Activated CD8-positive, alpha-beta T cell treated with anti-CD3 and anti-CD28 coated beads, Interleukin-2, amount 10 ng/mL, durations not matched to agents 7 days and 5 days (primary cell): ENCODE data around the gene HIF1A. TPM values are rescaled to one million over a fixed set of nuclear protein-coding genes. Genes with fewer than 3 reads are reported as not detected.

Experiments
- ATAC-seq: fragments of 150-1000 bp; cut with Tn5 transposase; one replicate; pipeline ENCODE4 v1.10.0; 2021; ENCODE audit warnings: moderate library complexity
- CTCF ChIA-PET: fragments of 350-600 bp; sonication (Branson Sonifier 250); formaldehyde crosslinking; loops from one replicate; lab custom pipeline; 2021; ENCODE audit warnings: antibody characterized with exemption; lab: Charles Lee
- POLR2A ChIA-PET: fragments of 350-600 bp; sonication (Branson Sonifier 250); formaldehyde crosslinking; loops from one replicate; lab custom pipeline; 2021; ENCODE audit warnings: antibody characterized with exemption; lab: Charles Lee
- DNase-seq: peaks from one replicate; pipeline ENCODE4 v3.0.0-alpha.2; 2020
- H3K27ac Mint-ChIP-seq: one replicate; pipeline ENCODE4 v1.8.0; 2021; ENCODE audit warnings: mild to moderate bottlenecking, mixed read lengths
- H3K27me3 Mint-ChIP-seq: one replicate; pipeline ENCODE4 v1.8.0; 2021; ENCODE audit warnings: low read depth, mixed read lengths
- H3K36me3 Mint-ChIP-seq: one replicate; pipeline ENCODE4 v1.8.0; 2021; ENCODE audit warnings: low read depth, mixed read lengths
- H3K4me1 Mint-ChIP-seq: one replicate; pipeline ENCODE4 v1.8.0; 2021; ENCODE audit warnings: low read depth, mixed read lengths
- H3K4me3 Mint-ChIP-seq: one replicate; pipeline ENCODE4 v1.8.0; 2021; ENCODE audit warnings: mild to moderate bottlenecking, mixed read lengths
- H3K9me3 Mint-ChIP-seq: one replicate; pipeline ENCODE4 v1.8.0; 2022; ENCODE audit warnings: mixed read lengths; ENCODE audit not compliant: insufficient read depth
- total RNA-seq, 2 experiments: library from RNA; stranded (reverse); gene quantifications; one replicate each; pipeline ENCODE4 v1.2.3, GENCODE V29; 2021

The HIF1A gene
- total RNA-seq, 2 experiments from 2014 or later = 119 to 132 TPM

DNA sequence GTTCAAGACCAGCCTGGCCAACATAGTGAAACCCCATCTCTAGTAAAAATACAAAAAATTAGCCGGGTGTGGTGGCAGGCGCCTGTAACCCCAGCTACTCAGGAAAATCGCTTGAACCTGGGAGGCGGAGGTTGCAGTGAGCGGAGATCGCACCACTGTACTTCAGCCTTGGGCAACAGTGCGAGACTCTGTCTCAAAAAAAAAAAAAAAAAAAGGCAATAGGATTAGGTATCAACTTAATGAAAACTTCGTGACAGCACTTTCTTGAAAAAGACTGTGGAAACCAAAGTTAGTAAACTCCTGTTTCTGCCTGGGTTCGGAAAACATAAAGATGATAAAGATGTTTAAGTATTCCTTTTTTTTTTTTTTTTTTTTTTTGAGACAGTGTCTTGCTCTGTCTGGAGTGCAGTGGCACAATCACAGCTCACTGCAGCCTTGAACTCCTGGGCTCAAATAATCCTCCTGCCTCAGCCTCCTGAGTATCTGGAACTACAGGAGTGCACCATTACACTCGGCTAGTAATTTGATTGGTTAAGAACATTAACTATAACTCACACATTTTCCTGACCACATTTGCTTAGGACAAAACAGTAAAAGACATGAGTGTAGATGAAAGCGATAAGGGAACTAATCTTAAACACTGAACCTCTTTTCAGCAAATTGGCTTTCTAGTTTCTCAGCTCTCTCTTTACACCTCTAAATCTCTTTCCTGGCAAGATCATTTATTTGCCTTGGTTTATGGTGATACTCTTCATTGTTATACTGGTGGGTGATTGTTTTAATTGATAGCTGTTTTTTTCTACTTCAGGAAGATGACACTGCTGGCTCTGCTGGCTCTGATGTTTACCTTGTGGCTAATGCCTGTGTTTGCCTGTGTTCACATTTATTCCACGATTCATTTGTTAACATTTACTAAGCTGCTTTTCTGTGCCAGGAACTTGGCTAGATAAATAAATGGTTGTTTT lies 15.8 kb downstream of the HIF1A start:
- CTCF ChIA-PET = interaction anchor here (0.8 to 1.8 kb wide), 5 partner anchors 9 to 141 kb away, joined by 3 to 5 read pairs (median 4); no protein-coding TSS in a partner anchor
- POLR2A ChIA-PET = interaction anchor here (1.4 kb wide), 1 partner anchor 13 kb away, joined by 5 read pairs; no protein-coding TSS in a partner anchor
- peaks cover 25% of the 10 kb centered on the region for H3K36me3 Mint-ChIP-seq
- DNase-seq (no peak), ATAC-seq (peak; percentile 40)
- no peaks in the 10 kb centered on the region for H3K27me3 Mint-ChIP-seq
- no peak overlapping the region for H3K4me3 Mint-ChIP-seq
- H3K27ac Mint-ChIP-seq = no peak overlapping the region
- H3K9me3 Mint-ChIP-seq = no peaks in the 10 kb centered on the region
- peaks cover 81% of the 10 kb centered on the region for H3K4me1 Mint-ChIP-seq

DNA sequence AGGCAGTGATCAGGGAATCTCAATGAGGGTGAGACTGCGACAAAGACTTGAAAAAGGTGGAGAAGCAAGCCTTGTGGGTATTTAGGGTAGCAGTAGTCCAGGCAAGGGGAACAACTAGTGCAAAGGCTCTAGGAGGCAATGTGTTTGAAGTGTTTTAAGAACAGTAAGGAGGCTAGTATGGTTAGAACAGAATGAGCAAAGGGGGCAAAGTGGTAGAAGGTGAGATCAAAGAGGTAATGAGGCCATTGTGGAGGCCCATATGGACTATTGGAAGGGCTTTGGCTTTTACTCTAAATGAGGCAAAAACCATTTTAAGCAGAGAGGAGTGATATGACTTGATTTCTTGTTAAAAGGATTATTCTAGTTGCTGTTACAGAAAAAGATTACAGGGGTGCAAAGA lies 16.8 kb downstream of the HIF1A start:
- Mint-ChIP-seq H3K4me1 (peaks cover 79% of the 10 kb centered on the region), H3K9me3 (no peaks in the 10 kb centered on the region), H3K27me3 (no peaks in the 10 kb centered on the region), H3K36me3 (peaks cover 21% of the 10 kb centered on the region), H3K4me3 (no peak overlapping the region), H3K27ac (no peak overlapping the region)
- CTCF ChIA-PET = interaction anchor here (1.0 to 1.8 kb wide), 4 partner anchors 8 to 17 kb away, joined by 3 to 5 read pairs (median 4); no protein-coding TSS in a partner anchor
- POLR2A ChIA-PET = interaction anchor here (1.4 kb wide), 1 partner anchor 14 kb away, joined by 5 read pairs; no protein-coding TSS in a partner anchor
- DNase-seq = no peak
- ATAC-seq = peak; percentile 25

DNA sequence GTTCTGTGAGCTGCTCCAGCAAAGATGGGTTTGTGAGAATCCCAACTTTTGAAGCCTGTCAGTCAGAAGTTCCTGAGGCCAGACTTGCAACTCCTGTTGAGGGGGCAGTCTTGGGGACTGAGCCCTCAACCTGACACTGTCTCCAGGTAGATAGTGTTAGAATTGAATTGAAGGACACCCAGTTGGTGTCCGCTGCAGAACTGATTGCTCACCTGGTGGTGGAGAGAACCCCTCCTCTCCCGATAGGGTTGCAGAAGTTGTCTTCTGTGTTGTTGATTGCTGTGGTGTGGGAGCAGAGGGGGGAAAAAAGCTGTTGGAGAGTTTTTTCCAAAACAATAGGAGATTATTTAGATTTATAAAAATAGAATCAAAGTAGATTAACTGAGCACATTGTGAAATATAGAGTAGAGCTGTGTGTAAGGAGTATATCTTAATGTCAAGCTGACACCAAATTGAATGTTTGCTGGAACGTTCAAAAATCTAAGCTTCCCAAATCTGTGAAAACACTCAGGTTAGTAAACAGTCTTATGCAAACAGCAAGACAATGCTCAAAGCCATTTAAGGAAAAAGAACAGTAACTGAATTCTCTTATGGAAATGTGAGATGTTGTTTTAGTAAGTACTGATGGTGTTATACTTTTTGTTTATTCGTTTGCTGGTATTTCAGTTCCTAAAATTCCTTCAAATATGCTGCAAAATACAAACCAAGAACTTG lies 18.6 kb downstream of the HIF1A start:
- H3K4me3 Mint-ChIP-seq = no peak overlapping the region

DNA sequence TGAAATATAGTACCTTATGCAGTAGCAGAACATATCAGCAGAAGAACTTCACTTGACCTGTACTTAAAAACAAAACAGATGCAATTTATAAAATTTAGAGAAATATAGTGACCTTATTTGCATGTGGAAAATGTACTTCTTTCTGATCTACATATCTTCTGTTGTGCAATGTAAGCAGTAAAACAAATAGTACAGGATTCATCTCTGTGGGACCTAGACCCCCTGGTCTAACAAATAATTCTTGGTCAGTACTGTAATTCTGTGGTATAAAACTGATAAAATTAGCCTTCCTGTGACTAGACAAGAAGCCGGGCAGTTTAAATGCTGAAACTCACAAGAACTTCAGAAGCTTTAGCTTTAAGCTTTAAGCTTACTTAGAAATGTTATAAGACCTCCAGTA lies 21.6 kb downstream of the HIF1A start:
- DNase-seq = no peak
- POLR2A ChIA-PET = interaction anchor here (1.3 to 2.8 kb wide), 2 partner anchors 21 to 22 kb away, joined by 3 to 9 read pairs; partner anchors contain the start of gene HIF1A
- H3K9me3 Mint-ChIP-seq = no peaks in the 10 kb centered on the region
- ATAC-seq = no peak
- H3K4me3 Mint-ChIP-seq = no peak overlapping the region
- no peak overlapping the region for H3K27ac Mint-ChIP-seq
- peaks cover 23% of the 10 kb centered on the region for H3K36me3 Mint-ChIP-seq
- peaks cover 79% of the 10 kb centered on the region for H3K4me1 Mint-ChIP-seq
- H3K27me3 Mint-ChIP-seq = no peaks in the 10 kb centered on the region
- CTCF ChIA-PET = interaction anchor here (0.9 to 5.0 kb wide), 8 partner anchors 9 to 433 kb away, joined by 3 to 27 read pairs (median 4); no protein-coding TSS in a partner anchor

More for the DNA sequence above, 18.6 kb downstream of the HIF1A start:
- DNase-seq (no peak), ATAC-seq (no peak)
- Mint-ChIP-seq H3K27ac (no peak overlapping the region), H3K36me3 (peaks cover 16% of the 10 kb centered on the region), H3K27me3 (no peaks in the 10 kb centered on the region), H3K9me3 (no peaks in the 10 kb centered on the region), H3K4me1 (peaks cover 83% of the 10 kb centered on the region)
- CTCF ChIA-PET = interaction anchor here (0.8 to 1.3 kb wide), 3 partner anchors 16 to 28 kb away, joined by 3 to 4 read pairs (median 4); no protein-coding TSS in a partner anchor
- POLR2A ChIA-PET = no interaction called here

DNA sequence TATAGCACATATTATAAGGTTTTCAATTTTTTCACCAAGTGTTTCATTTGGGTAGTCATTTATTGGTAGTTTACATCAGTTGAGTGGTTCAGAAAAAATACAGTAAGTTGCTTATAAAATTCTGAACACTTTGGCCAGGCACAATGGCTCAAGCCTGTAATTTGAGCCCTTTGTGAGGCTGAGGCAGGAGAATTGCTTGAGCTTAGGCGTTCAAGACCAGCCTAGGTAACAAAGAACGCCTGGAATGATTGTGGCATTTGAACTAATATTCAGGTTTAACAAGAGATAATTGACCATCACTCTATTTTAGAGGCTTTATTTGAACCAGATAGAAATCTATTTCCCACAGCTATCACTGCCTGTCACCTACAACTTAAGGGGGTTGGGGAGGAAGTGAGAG lies 22.7 kb downstream of the HIF1A start:
- DNase-seq (no peak), ATAC-seq (no peak)
- CTCF ChIA-PET = interaction anchor here (0.6 to 5.0 kb wide), 9 partner anchors 12 to 475 kb away, joined by 3 to 27 read pairs (median 5); no protein-coding TSS in a partner anchor
- Mint-ChIP-seq H3K27me3 (no peaks in the 10 kb centered on the region), H3K27ac (no peak overlapping the region), H3K4me1 (peaks cover 73% of the 10 kb centered on the region), H3K4me3 (no peak overlapping the region), H3K36me3 (peaks cover 25% of the 10 kb centered on the region), H3K9me3 (no peaks in the 10 kb centered on the region)
- POLR2A ChIA-PET = no interaction called here

DNA sequence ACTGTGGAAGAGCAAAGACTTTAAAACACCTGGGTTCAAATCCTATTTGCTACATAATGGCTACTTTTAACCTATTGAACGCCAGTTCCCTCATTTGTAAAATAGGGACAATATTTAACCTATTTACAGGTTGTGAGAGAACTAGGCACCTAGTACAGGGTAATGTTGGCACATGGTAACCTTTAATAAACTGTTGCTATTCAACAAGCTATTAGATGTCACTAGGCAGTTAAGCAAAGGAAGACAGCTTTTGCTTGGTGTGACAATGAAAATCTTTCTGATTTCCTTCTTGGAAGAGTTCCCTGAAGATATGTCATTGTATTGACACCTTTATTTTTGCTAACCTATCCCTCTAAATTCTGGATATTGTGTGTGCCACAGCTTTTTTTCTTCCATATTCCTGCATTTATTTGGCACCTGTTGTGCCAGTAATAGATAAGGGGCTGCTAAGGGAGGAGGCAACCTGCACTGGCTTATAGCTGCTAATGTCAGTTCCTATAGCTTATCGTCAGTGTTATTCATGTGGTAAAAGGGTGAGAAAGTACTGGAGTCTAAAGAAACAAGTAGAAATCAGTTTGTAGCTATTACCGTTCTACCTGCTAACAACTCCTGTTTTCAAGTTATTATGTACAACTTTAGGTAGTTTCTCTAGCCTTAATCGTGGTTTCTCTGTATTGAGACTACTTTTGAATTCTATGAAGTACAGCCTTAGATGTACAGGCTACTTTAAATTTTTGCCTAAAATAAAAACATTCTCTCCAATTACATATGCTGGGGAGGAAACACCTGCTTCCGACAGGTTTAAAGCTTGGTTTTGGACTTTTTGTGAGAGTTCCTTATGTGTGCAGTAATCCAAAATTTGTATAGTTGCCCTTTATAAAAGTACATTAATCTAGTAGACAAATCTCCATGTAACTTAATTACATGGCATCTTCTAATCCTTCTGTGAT lies 24.3 kb downstream of the HIF1A start:
- no peaks in the 10 kb centered on the region for H3K27me3 Mint-ChIP-seq
- peak; percentile 72 for ATAC-seq
- peak overlapping the region; percentile 20 for H3K4me3 Mint-ChIP-seq

DNA sequence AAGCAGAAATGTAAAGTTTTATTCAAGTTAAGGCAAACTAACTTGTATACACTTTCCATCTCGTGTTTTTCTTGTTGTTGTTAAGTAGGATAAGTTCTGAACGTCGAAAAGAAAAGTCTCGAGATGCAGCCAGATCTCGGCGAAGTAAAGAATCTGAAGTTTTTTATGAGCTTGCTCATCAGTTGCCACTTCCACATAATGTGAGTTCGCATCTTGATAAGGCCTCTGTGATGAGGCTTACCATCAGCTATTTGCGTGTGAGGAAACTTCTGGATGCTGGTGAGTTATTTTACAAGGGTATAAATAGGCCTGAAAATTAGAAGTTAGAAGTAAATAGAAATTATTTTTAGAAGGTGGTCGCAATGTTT lies 25.0 kb downstream of the HIF1A start:
- ATAC-seq (no peak), DNase-seq (no peak)
- Mint-ChIP-seq H3K27ac (peak overlapping the region; percentile 56), H3K4me1 (peaks cover 68% of the 10 kb centered on the region), H3K27me3 (no peaks in the 10 kb centered on the region), H3K9me3 (no peaks in the 10 kb centered on the region), H3K36me3 (peaks cover 40% of the 10 kb centered on the region), H3K4me3 (peak overlapping the region; percentile 20)
- ChIA-PET POLR2A (interaction anchor here (0.9 to 2.2 kb wide), 5 partner anchors 21 to 167 kb away, joined by 3 to 11 read pairs (median 4); partner anchors contain the start of gene HIF1A), CTCF (interaction anchor here (1.1 to 5.0 kb wide), 18 partner anchors 9 to 445 kb away, joined by 3 to 27 read pairs (median 5); no protein-coding TSS in a partner anchor)

More for the DNA sequence above, 24.3 kb downstream of the HIF1A start:
- Mint-ChIP-seq H3K36me3 (peaks cover 35% of the 10 kb centered on the region), H3K4me1 (peaks cover 69% of the 10 kb centered on the region), H3K27ac (peak overlapping the region; percentile 56), H3K9me3 (no peaks in the 10 kb centered on the region)
- CTCF ChIA-PET = interaction anchor here (0.6 to 5.0 kb wide), 21 partner anchors 8 to 445 kb away, joined by 3 to 27 read pairs (median 5); no protein-coding TSS in a partner anchor
- POLR2A ChIA-PET = interaction anchor here (0.5 to 2.2 kb wide), 9 partner anchors 21 to 386 kb away, joined by 3 to 11 read pairs (median 3); partner anchors contain the start of gene HIF1A
- no peak for DNase-seq

DNA sequence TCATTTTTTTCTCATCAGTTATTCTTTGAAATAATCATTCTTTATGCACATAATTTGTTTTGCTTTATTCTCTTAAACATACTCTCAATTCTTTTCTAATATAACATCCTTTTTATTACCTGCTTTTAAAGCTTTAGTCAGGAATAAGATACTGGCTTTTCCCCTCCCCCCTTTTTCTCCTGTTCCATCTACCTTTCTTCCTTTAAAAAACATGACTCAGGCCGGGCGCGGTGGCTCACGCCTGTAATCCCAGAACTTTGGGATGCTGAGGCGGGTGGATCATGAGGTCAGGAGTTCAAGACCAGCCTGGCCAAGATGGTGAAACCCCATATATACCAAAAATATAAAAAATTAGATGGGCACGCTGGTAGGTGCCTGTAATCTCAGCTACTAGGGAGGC lies 25.4 kb downstream of the HIF1A start:
- ChIA-PET CTCF (interaction anchor here (1.3 to 5.0 kb wide), 14 partner anchors 9 to 446 kb away, joined by 3 to 27 read pairs (median 5); no protein-coding TSS in a partner anchor), POLR2A (interaction anchor here (1.2 to 2.2 kb wide), 3 partner anchors 23 to 152 kb away, joined by 3 to 11 read pairs (median 6); partner anchors contain the start of gene HIF1A)
- Mint-ChIP-seq H3K27ac (no peak overlapping the region), H3K36me3 (peaks cover 44% of the 10 kb centered on the region), H3K4me3 (no peak overlapping the region), H3K4me1 (peaks cover 65% of the 10 kb centered on the region), H3K9me3 (no peaks in the 10 kb centered on the region), H3K27me3 (no peaks in the 10 kb centered on the region)
- DNase-seq = no peak
- ATAC-seq = no peak

DNA sequence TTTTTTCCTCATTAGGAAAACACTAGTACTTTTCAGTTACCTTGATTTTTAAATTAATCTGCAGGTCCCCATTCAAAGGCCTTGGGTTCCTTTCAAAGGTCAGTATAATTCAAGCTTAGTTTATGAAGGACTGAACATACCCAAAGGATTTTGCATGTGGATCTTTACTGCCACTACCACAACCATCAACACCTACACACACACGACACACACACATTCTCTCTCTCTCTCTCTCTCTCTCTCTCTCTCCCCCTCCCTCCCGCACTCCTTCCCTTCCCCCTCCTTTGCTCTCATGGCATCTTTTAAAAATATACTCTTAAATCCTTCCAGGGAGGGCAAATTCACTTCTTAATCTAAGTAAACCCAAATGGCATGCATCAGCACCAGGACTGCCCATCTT lies 28.8 kb downstream of the HIF1A start:
- peaks cover 66% of the 10 kb centered on the region for H3K36me3 Mint-ChIP-seq
- no peak overlapping the region for H3K27ac Mint-ChIP-seq
- ChIA-PET CTCF (no interaction called here), POLR2A (interaction anchor here (0.6 kb wide), 1 partner anchor 1659 kb away, joined by 3 read pairs; no protein-coding TSS in a partner anchor)
- no peaks in the 10 kb centered on the region for H3K27me3 Mint-ChIP-seq
- H3K9me3 Mint-ChIP-seq = no peaks in the 10 kb centered on the region
- DNase-seq (no peak), ATAC-seq (no peak)
- H3K4me1 Mint-ChIP-seq = peaks cover 59% of the 10 kb centered on the region
- no peak overlapping the region for H3K4me3 Mint-ChIP-seq
